NCI-H345 treated with DMSO at 0.1 percent for 48 hours (cell line): ENCODE measurements around the gene HOXB4.

Source experiments
- DNase-seq: peaks from one replicate; lab custom pipeline; 2025; ENCODE audit not compliant: unreplicated experiment; lab: John Stamatoyannopoulos, UW

The HOXB4 gene

DNA sequence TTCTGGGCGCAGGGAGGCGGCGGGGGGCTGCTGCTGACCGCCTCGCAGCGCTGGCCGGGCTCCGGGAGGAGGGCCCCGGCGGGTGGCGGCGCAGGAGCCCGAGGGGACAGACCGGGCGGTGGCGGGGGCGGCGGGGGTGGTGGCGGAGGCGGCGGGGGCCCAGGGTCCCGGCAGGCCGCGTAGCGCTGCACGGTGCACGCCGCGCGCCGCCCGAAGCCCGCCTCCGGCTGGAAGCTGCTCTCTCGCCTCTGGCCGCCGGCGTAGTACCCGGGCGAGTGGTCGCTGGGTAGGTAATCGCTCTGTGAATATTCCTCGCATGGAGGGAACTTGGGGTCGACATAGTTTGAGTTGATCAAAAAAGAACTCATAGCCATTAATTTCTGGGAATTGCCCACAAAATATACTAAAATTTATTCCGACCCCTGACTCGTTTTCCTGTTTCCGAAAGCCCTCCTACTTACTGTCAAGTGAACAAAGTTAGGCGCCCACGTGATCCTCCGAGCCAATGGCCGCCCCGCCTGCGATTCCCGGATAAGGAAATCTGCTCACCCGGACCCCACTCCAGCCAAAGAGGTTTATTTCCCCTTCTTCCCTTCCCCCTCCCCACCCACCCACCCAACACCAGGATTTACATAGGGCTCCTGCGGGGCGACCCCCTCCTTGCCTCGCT, at the start of gene HOXB4:
Gene HOXB4, minus strand, starts transcription at position 405 of the 670 bp plus-strand sequence. Its CDS starts 31 bp downstream, at position 374.
- DNase-seq = no peak

DNA sequence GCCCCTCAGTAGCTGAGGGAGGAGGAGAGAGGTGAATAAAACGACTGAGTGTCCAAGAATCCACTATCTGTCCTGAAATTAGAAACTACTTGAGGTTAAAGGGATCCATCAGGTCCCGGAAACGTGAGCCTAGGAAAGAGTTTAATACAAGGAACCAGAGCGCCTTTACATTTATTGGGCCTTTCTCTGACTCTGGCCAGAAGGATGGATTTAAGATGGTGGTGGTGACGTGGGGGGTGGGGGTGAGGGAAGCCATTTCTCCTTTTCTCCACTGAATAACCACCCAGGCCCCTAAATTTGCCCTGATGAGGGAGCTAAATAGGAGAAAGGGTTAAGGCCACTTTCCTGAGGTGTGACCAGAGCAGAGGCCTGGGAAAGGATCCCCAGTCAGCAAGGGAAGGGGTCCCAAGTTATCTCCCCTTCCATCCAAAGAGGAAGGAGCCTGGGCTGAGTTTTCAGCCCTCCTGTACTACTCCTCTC, 49.0 kb upstream of the HOXB4 start:
- DNase-seq = no peak

DNA sequence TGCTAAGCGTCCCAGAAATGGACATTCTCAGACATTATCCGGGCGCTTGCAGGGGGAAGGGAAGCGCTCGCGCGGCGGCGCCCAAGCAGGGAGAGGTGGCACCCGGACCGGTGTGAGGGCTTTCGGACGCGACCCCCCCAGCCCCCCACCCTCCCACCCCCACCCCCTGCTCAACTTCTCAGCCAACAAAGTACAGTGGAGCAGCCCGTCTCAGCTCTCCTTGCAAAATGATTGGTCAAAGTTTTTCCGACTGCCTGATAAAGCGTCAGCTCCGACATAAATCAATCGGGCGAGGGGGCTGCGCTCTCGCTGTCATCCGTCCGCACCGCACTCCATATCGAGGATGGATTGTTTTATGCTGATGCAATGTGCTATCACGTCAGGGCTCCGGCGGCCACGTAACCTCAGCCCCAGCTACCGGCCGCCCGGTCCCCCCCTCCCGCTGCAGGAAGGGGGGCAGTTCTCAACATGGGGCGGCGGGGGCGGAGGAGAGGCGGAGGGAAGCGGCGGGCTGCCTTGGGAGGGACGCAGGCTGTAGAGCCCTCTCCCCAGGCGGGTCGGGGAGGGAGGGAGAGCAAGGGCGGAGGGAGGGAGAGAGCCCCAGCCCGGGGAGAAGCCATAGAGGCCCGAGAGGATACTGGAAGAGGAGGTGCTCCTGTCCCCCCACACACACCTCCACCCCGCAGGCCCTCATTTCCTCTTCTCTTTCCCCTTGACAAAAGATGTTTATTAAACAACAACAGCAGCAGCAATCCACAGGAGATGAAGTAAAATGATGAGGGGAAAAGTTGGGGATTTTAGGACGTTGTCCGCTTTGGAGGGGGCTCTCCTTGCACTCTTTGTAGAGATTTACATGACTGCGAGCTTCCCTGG, 48.3 kb upstream of the HOXB4 start, which contains the start of gene HOXB9:
Gene HOXB9, minus strand, starts transcription at position 114 of the 873 bp plus-strand sequence. Its CDS starts 89 bp downstream, at position 25.
- DNase-seq = peak; percentile 18

DNA sequence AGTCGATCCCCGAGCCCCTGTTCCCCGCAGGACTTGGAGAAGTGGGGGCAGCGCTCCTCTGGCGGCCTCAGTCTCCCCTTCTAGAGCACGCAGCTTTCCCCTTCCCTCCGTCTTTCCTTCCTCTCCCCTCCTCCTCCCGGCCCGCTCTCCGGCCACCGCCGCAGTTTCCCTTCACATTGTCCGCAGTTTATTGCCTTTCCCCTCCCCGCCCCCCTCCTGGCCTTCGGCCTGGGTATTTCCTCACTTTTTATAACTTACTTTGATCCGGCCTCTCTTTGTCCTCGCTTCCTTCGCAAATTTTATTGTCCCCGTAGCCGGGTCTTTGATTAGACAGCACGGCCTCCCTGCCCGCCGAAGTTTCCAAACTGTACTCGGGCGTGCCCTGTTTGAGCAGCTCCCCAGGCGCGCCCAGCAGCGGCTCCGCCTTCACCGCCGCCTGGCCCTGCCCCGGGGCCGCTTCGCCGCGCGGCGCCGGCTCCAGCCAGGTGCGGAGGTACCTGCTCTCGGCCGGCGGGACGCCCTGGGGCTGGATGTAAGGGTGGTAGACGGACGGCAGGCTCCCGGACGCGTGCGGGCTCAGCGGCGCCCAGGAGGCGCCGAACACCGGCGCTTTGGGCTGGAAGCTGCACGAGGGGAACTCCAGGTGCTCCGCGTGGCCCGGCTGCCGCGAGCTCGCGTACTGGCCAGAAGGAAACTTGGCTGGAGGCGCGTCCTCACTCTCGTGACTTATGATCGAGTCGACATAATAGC, 47.5 kb upstream of the HOXB4 start:
- peak; percentile 17 for DNase-seq

DNA sequence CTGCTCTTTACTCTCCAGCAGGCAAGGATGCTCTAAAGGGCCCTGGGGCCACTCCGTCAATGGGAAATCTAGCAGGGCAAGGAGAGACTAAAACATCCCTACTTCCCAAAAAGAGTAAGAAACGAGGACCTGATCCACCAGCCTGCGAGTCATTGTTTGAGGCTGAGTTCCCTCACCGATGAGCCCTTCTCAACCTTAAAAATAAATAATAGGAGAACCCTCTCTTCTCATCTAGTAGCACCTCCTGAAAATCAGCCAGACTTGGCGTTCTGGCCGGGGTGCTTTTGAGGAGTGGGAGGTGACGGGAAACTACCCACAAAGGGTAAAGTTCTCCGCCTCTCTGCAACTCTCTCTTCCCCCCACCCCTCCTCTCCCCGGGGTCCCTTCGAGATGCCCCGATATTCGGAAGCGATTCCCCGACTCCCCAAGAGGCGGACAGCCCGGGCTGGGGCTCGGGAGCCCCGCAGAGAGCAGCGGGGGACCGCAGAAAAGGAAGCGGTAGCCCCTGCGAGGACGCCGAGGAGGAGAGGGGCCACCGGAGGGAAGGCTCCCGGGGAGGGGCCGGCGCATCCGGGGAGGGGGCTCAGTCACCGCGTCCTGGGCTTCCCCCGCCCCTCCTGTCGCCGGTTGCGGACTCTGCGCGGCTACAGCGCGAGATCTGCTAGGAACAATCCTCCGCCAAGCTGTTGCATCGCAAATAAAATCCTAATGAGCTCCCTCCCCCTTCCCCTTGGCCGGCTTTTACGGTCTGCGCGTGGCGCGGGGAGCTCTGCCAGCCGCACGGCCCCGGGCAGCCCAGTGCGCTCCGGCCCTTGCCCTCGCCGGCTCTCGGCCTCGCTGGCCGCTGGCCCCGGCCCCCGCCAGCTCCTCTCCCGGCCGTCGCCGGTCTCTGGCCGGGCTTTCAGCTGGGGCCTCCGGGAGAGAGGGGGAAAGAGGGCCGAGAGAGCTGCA, 46.7 kb upstream of the HOXB4 start:
- DNase-seq = peak; percentile 19

DNA sequence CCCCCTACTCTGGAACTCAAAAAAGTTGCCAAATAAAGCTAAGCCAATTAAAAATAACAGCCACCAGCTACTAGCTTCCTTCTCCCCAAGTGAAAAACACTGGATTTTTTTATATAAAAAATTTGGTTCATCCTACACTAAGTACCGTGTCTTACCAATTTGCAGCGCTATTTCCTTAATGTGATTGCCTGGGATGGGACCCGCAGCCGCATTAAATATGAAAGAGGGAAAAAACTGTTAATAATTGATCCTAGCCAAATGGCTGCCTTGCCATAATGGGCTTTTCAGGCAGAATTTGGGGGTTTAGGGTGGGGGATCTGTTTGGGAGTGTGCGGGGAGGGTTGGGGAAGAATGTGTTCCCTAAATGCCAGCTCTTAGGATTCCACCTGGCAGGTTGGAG, 46.0 kb upstream of the HOXB4 start:
- DNase-seq = no peak

DNA sequence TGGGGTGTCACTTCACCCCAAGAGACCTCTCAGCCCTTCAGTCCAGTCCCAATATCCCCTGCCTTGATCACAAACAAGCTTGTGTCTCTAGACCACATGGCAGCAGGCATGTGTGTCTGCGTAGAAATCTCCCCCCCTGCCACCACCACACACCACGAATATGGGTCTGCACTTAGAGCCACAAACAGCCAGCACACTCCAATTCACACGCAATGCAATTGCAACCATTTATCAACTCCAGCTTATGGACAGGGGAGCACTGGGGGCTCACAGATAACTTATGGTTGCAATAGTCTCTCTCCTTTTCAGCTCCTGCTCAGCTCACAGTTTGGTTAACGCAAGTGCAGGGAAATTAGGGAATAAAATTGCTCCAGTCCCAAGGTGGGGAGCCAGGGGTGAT, 45.4 kb upstream of the HOXB4 start:
- DNase-seq = no peak

DNA sequence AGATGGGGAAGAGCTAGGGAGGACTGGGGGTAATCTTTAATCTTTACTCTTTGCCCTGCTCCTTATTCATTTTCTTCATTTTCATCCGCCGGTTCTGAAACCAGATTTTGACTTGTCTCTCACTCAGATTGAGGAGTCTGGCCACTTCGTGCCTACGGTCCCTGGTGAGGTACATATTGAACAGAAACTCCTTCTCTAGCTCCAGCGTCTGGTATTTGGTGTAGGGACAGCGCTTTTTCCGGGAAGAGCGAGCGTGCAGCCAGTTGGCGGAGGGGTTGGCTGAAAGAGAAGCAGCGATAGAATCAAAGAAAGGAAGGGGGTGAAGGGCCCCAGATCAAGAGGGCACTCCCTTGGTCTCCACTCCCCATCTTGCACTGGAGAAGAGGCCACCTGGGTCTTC, 44.7 kb upstream of the HOXB4 start:
- DNase-seq = no peak

DNA sequence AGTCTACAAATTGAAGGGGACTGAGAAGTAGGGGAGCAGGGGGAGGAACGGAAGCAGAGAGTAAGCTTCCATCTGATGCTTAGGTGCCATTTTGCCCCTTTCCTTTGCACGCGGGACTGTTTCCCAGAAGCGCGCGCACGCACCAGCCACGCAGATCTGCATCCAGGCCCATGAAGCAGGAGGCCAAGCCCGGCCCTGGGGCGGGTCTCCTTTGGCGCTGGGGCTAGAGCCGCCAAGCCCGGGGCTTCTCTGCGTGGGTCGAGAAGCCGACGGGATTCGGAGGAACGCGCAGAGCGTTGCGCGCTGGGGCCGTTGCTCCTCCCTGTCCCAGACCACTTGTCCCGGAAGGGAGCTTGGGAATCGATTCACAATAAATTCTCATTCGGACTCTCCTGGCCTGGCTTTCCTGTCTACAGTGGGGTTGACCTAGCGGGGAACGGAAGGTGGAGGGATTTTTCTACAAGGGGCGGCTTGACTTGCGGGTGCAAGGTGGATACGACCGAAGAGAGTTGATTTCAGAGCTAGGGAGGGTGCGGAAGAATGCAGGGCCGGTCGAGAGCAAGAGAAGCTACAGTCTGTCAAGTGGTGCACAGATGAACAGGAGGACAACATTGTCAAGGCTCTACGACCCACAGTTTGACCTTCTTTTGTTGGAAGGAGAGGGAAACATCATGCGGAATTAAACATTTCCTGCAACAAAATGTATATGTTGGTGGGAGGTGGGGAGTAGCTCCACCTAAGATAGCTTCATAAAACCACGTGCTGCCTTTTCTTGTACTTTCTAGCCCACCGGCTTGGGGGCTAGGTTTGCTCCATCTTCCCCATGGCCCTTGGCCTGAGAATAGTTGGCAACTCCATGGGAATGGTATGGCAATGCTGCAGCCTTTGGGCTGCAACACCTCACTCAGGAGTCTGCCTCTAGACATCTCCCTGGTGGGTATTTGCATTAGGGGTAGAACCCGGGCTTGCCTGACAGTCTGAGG, 43.6 kb upstream of the HOXB4 start:
- DNase-seq = no peak

DNA sequence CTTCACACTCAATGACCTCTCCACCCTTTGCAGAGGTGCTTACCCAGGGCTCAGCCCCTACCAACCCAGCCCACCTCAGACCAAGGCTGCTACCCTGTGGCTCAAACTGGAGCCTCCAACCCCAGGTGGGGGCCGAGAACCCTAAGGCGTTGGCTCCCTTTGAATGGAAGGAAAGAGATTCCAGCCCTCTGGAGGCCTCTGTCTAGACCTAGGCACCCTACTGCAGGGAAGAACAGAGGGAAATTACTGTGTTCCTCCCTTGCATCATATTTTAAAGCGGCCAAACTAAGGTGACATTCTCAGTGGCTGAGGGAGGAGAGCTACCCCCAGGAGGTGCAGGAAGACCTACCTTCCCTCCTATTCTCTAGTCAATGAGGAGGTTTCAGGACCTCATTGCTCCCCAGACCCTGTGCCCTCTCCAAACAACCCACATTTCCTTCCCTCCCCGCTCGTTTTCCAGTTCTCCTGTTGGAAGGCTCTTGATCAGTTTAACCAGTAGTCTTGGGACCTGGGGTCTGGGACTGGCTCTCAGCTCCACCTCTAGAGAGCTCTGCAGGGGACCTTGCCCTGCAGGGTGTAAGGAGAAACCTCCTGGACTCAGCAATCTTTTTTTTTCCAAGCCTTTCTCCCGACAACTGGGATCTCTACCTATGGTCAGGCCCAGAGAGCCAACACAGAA, 42.5 kb upstream of the HOXB4 start:
- no peak for DNase-seq

DNA sequence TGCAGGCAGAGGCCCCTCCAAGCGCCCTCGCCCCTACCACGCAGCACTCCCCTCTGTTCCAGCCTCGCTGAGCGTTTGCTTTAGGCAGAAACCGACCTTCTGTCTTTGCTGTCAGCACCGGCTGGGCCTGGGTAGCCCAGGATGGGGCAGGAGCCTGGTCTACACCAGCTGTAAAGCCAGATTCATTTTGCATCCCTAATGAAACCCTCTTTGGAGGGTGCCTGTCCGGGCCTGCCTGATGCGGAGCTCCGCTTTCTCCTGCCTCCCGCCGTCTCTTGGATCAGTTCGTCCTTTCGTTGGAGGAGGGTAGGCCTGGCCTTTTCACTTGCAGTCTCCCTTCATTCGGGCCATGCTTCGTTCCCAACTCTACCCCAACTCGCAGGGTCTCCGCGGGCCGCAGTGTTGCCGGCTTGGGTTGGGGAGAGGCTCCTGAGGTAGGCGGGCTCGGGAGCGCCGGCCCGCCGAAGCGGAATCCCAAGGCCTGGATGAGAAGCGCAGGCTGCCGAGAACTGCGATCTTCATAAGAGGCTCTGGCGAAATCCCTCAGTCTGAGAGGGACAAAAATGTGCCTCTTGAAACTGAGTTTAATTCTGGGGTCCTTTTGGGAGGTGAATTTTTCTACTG, 41.8 kb upstream of the HOXB4 start:
- DNase-seq = no peak

DNA sequence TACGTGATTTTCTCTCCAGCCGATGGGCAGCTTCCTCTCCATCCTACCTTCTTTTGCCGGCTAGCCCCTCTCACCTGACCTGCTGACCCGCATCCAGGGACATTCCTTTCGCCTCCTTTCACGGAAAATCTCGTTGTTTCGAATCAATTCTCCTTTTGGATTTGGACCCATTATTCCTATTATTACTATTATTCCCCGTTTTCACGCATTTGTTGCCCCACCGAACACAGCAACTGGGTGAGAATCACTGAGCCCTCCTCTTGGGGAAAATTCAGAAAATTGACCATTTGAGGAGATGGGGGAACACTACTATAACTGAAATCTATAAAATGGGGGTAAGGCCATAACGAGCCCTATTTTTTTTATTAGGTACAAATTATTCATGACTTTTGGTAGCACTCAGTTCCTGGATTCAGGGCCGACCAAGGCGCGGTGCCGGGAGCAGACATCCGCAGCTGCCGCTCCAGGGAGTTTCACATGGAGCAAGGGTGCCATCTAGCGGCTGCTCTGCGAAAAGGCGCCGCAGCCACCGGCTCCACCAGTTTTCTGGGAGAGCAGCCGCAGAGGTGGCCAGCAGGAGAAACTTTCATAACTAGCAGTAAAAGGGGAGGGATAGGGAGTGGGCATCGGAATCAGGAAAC, 40.2 kb upstream of the HOXB4 start:
- peak; percentile 63 for DNase-seq

DNA sequence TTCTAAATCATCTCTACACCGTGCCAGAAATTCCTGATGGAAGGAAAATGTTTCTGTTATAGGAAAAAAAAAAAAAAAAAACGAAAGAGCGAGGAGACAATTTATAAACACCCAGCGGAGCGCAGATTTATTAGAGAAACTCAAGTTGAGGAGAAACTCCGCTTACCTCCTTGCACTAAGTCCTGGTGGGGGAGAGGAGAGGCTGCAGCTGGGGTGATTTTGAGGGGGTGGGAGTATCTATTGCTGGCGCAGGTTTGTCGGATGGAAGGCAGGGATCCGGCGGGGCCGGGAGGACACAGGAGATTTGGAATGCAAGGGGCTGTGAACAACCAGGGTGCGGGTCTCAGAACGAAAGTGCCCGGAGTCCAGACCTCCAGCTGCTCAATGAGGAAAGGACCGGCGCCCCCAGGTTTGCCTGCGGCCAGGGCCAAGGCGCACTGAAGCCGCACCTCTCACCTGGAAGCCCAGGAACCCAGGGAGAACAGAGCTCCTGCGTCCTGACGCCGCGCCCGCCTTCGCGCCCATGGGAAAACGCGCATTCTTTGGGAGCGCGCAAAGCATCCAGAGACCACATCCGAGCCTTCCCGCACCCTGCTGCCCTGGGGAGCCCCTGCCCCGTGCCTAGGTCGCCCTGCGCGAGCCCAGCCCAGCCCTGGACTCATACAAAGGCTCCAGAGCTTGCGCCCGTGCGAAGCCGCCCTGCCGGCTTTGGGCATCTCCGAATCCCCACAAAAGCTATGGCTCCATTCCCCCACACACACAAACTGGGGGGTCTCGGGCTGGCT, 39.5 kb upstream of the HOXB4 start:
- DNase-seq = no peak

DNA sequence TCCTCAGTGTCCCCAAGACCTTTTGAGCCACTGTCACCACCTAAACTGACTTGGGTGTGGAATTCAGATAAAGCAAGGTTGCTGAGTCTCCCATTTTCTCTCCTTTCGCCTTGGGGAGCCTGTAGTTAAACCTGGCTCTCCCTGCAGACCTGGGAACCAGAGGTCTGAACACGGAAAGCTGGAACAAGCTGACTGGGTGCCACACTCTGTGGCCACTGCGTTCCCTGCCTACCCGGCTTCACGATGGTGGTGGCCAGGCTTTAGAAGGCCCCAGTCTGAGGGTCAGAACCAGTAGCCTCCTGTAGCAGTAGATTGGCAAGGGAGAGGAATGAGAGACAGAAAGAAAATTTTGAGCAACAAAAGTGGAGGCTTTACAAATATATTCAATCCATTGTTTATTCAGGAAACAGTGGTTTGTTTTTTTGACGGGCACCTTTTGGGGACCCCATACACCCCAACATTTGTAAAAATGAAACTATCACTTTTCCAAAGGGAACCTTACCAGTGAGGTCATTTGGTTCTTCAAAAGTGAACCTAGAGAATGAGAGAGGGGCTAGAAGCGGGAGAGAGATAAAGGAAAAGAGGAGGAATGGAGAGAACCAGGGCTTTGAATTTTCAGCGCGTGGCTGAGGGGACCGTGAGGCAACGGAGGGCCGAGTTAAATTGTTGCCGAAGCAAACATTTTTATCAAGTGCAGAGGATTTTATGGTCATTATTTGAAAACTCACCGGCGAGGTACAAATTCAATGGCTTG, 38.7 kb upstream of the HOXB4 start:
- no peak for DNase-seq

DNA sequence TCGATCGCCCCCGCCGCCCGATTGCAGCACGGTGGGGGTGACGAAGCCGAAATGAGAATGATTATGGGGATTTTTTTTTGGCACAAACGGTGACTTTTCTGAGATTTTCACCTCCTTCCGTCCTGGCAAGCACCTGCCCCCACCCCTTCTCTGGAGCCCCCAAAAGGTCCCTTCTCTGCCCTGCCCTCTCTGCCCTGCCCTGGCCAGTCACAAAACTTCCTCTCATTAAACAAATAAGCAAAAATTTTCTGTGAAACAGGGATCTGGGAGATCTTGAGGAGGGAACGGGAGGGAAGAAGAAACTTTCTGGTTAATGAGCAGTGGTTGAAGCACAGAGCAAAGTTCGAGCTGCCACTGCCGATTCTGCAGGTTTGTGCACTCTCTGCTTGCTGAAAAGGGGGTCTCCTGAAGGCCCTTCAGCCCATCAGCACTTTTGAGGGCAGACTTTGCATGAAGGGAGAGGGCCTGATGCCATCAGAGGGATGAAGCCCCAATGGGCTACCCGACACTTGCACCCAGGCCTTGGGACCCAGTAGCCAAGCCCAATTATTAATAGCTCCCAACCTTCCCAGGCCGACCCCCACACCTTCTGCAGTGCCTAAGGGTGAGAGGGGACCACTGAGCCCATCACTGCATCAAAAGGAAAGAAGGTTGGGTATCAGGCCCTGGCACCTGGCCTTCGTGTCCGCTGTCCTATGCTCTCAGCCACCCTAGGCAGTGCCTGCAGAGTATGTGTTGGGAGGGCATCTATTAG, 38.0 kb upstream of the HOXB4 start:
- DNase-seq = no peak
